ENCODE measurements around the gene GPR156. TPM values are rescaled to one million over a fixed set of nuclear protein-coding genes. Genes with fewer than 3 reads are reported as not detected.

The GPR156 gene
- total and polyA plus RNA-seq, 9 of the 15 experiments (the other 6 are each of a cell fraction or from before 2014, with no cell fraction given), result 0.07 to 0.14 (median 0.12) TPM; not detected in 5

DNA sequence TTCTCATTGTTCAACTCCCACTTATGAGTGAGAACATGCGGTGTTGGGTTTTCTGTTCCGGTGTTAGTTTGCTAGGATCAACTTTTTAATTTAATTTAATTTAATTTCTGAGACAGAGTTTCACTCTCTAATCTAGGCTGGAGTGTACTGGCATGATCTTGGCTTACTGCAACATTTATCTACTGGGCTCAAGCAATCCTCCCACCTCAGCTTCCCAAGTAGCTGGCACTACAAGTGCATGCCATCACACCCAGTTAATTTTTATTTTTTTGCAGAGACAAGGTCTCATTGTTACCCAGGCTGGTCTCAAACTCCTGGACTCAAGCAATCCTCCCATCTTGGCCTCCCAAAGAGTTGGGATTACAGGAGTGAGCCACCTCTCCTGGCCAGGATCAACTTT, 82.7 kb downstream of the GPR156 start:
- H3K27ac ChIP-seq (ENCODE audit: extremely low read depth, low read depth, low read length), result no peak overlapping the region
- no peak overlapping the region for H3K4me2 ChIP-seq (ENCODE audit: insufficient read depth, low read length)
- TF ChIP-seq PHTF2 (CRISPR knock-in tag; IDR thresholded peaks at IDR 0.05) (no peak), ZNF79 (CRISPR knock-in tag; IDR thresholded peaks at IDR 0.05; ENCODE audit: low read depth) (no peak)
- CTCF ChIA-PET (ENCODE audit: low intra/inter-chr PET ratio), result no interaction called here
- DNase-seq (ENCODE audit: extremely low read depth in 1 of 4, low spot score in 3 of 4), result no peak
- H3K4me1 ChIP-seq (replicated peaks in 1 of 2; ENCODE audit: control insufficient read depth in 2 of 2, insufficient read depth in 2 of 2, low read length in 2 of 2), result no peaks in the 10 kb centered on the region
- in situ Hi-C loops (cut with MboI) (no loop called here), intact Hi-C loops (cut with micrococcal nuclease) (no loop called here)
- H3K36me3 ChIP-seq (ENCODE audit: control insufficient read depth, insufficient read depth, low read length), result no peaks in the 10 kb centered on the region
- no peak overlapping the region for H3K9ac ChIP-seq (ENCODE audit: insufficient read depth in 1 of 2, low read depth in 2 of 2, low read length in 2 of 2)
- no peaks in the 10 kb centered on the region for H4K20me1 ChIP-seq (replicated peaks; ENCODE audit: control insufficient read depth, insufficient read depth, low read length)
- H2AFZ ChIP-seq (ENCODE audit: low read depth, low read length), result no peak overlapping the region
- POLR2A ChIA-PET, result no interaction called here
- no peaks in the 10 kb centered on the region for H3K9me1 ChIP-seq (ENCODE audit: control insufficient read depth, insufficient read depth, low read length)
- WGBS (ENCODE audit: insufficient coverage, low coverage, missing lambda C conversion rate), result no CpG with 5 or more reads among the region's 2 CpGs
- no TSS peak for BruUV-seq (replicated peaks)
- H3K9me3 ChIP-seq (replicated peaks; ENCODE audit: control insufficient read depth, insufficient read depth, low read depth, low read length), result no peaks in the 10 kb centered on the region
- H3K27me3 ChIP-seq (ENCODE audit: control insufficient read depth in 2 of 2, insufficient read depth in 2 of 2, low read length in 2 of 2), result no peaks in the 10 kb centered on the region
- no peak for FAIRE-seq
- no peaks in the 10 kb centered on the region for H3K79me2 ChIP-seq (ENCODE audit: control insufficient read depth, insufficient read depth, low read length)
- H3K4me3 ChIP-seq, result no peak overlapping the region
- no peak for ATAC-seq

DNA sequence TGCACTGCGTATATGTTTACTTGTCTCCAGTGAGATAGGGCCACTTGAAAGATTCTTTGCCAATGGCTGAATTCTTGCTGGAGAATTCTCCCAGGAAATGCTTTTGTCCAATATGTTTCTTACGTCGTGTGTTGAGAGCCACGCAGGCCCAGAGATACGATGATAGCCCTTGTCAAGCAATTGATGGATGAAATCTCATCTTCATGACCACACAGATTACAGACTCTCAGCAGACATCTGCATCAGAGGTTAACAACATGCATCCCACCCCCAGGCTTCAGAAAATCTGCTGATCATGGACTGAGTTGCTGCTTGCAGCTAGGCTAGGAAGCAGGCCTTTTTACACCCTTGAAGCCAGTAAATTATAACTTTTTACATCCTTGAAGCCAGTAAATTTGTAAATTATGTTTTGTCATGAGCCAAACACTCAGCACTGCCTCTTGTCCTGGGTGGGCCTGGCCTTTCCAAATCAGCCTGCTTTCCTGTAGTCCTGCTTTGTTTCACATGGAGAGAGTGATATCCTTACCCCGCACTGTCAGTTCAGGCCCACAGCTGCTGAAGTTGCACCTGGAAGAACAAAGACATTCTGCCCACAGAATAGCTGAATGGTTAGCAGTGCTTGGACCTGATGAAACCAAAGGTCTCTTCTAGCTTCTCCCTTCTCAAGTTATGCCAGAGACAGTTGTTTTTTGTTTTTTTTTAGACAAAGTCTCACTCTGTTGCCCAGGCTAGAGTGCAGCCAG, 84.4 kb downstream of the GPR156 start:
- DNase-seq (ENCODE audit: extremely low read depth in 1 of 4, low spot score in 3 of 4), result no peak
- H4K20me1 ChIP-seq (replicated peaks; ENCODE audit: control insufficient read depth, insufficient read depth, low read length), result no peaks in the 10 kb centered on the region
- no peak for FAIRE-seq
- TF ChIP-seq MTA2 (IDR thresholded peaks at IDR 0.05; ENCODE audit: low read depth), result no peak
- TF ChIP-seq, protein P1, sequence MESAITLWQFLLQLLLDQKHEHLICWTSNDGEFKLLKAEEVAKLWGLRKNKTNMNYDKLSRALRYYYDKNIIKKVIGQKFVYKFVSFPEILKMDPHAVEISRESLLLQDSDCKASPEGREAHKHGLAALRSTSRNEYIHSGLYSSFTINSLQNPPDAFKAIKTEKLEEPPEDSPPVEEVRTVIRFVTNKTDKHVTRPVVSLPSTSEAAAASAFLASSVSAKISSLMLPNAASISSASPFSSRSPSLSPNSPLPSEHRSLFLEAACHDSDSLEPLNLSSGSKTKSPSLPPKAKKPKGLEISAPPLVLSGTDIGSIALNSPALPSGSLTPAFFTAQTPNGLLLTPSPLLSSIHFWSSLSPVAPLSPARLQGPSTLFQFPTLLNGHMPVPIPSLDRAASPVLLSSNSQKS (CRISPR knock-in tag; IDR thresholded peaks at IDR 0.05), result no peak
- in situ Hi-C loops (cut with MboI) (no loop called here), intact Hi-C loops (cut with micrococcal nuclease) (no loop called here)
- H2AFZ ChIP-seq (ENCODE audit: low read depth, low read length), result no peak overlapping the region
- H3K4me1 ChIP-seq (replicated peaks in 1 of 2; ENCODE audit: control insufficient read depth in 2 of 2, insufficient read depth in 2 of 2, low read length in 2 of 2), result no peaks in the 10 kb centered on the region
- 7% methylated on average over 6 of the region's 6 CpGs for WGBS (ENCODE audit: insufficient coverage, low coverage, missing lambda C conversion rate)
- BruUV-seq (replicated peaks), result no TSS peak
- H3K9ac ChIP-seq (ENCODE audit: insufficient read depth in 1 of 2, low read depth in 2 of 2, low read length in 2 of 2), result no peak overlapping the region
- no peak overlapping the region for H3K4me2 ChIP-seq (ENCODE audit: insufficient read depth, low read length)
- ChIA-PET POLR2A (interaction anchor here (1.6 kb wide), 1 partner anchor 8 kb away, joined by 4 read pairs; no protein-coding TSS in a partner anchor), CTCF (ENCODE audit: low intra/inter-chr PET ratio) (no interaction called here)
- ATAC-seq, result no peak
- H3K79me2 ChIP-seq (ENCODE audit: control insufficient read depth, insufficient read depth, low read length), result no peaks in the 10 kb centered on the region
- no peaks in the 10 kb centered on the region for H3K36me3 ChIP-seq (ENCODE audit: control insufficient read depth, insufficient read depth, low read length)
- H3K27me3 ChIP-seq (ENCODE audit: control insufficient read depth in 2 of 2, insufficient read depth in 2 of 2, low read length in 2 of 2), result no peaks in the 10 kb centered on the region; a peak in 1 of 5 replicates
- H3K27ac ChIP-seq (ENCODE audit: extremely low read depth, low read depth, low read length), result no peak overlapping the region
- no peaks in the 10 kb centered on the region for H3K9me3 ChIP-seq (replicated peaks; ENCODE audit: control insufficient read depth, insufficient read depth, low read depth, low read length)
- H3K9me1 ChIP-seq (ENCODE audit: control insufficient read depth, insufficient read depth, low read length), result no peaks in the 10 kb centered on the region
- no peak overlapping the region for H3K4me3 ChIP-seq

All from K562 (cell line).